Keratinocyte (primary cell): ENCODE results near the gene DPYSL5. TPM values are rescaled to one million over a fixed set of nuclear protein-coding genes. Genes with fewer than 3 reads are reported as not detected.

ENCODE experiments used
- DNase-seq: peaks from one replicate; pipeline ENCODE4 v3.0.0-alpha.2; 2011; ENCODE audit warnings: low read depth, missing footprints, low spot score
- FAIRE-seq: peaks from 2 replicates; lab custom pipeline; 2011; peaks lifted over from hg19 to GRCh38; lab: Jason Lieb, UNC
- H2AFZ ChIP-seq: 2 replicates; pipeline ENCODE4 v1.6.0; 2012; ENCODE audit warnings: low read length, control low read depth, inconsistent platforms; ENCODE audit not compliant: control insufficient read depth
- H3K27ac ChIP-seq: 2 replicates; pipeline ENCODE4 v1.5.1; 2011; ENCODE audit warnings: low read length; ENCODE audit not compliant: control insufficient read depth, insufficient read depth
- H3K27me3 ChIP-seq: 3 replicates; pipeline ENCODE4 v1.6.0; 2011; ENCODE audit warnings: low read length; ENCODE audit not compliant: control insufficient read depth, insufficient read depth; ENCODE audit errors: extremely low read depth
- H3K36me3 ChIP-seq, 2 experiments: 2 replicates in 1 of 2; 3 replicates in 1 of 2; pipeline ENCODE4 v1.5.1; 2011; ENCODE audit warnings: low read length in 2 of 2, mild to moderate bottlenecking in 1 of 2; ENCODE audit not compliant: control insufficient read depth in 2 of 2, insufficient read depth in 2 of 2; ENCODE audit errors: extremely low read depth in 1 of 2
- H3K4me1 ChIP-seq: 3 replicates; pipeline ENCODE4 v1.5.1; 2011; ENCODE audit warnings: low read length; ENCODE audit not compliant: control insufficient read depth, insufficient read depth; ENCODE audit errors: extremely low read depth
- H3K4me2 ChIP-seq: 3 replicates; pipeline ENCODE4 v1.6.0; 2011; ENCODE audit warnings: low read depth, low read length; ENCODE audit not compliant: control insufficient read depth, insufficient read depth; ENCODE audit errors: extremely low read depth
- H3K4me3 ChIP-seq, 3 experiments: fragments of 200-600 bp in 1 of 3; sonication (generic) in 1 of 3; 2 replicates in 2 of 3; 3 replicates in 1 of 3; pipeline ENCODE4 v1.5.1; 2011 to 2016; ENCODE audit warnings: low read length in 3 of 3, mild to moderate bottlenecking in 3 of 3, control low read depth in 2 of 3, inconsistent platforms in 1 of 3, low read depth in 1 of 3, mixed read lengths in 1 of 3, mixed run types in 1 of 3, moderate library complexity in 1 of 3; ENCODE audit not compliant: control insufficient read depth in 2 of 3, insufficient read depth in 2 of 3; ENCODE audit errors: extremely low read depth in 1 of 3
- H3K79me2 ChIP-seq: 2 replicates; pipeline ENCODE4 v1.6.0; 2012; ENCODE audit warnings: low read length; ENCODE audit not compliant: control insufficient read depth, insufficient read depth
- H3K9ac ChIP-seq: 3 replicates; pipeline ENCODE4 v1.6.0; 2011; ENCODE audit warnings: low read length; ENCODE audit not compliant: control insufficient read depth, insufficient read depth; ENCODE audit errors: extremely low read depth
- H3K9me1 ChIP-seq: 3 replicates; pipeline ENCODE4 v1.6.0; 2011; ENCODE audit warnings: low read length; ENCODE audit not compliant: control insufficient read depth, insufficient read depth; ENCODE audit errors: extremely low read depth
- H3K9me3 ChIP-seq: 2 replicates; pipeline ENCODE4 v1.5.1; 2012; ENCODE audit warnings: low read depth, low read length; ENCODE audit not compliant: control insufficient read depth
- H4K20me1 ChIP-seq: 3 replicates; pipeline ENCODE4 v1.6.0; 2011; ENCODE audit warnings: low read length; ENCODE audit not compliant: control insufficient read depth, insufficient read depth; ENCODE audit errors: extremely low read depth
- CTCF ChIP-seq, 3 experiments: IDR thresholded peaks in 1 of 3; conservative IDR thresholded peaks in 1 of 3; optimal IDR thresholded peaks in 1 of 3; 2 replicates in 2 of 3; 3 replicates in 1 of 3; pipeline versions ENCODE3 to v1.5.1; 2011; ENCODE audit warnings: low read length in 3 of 3, mild to moderate bottlenecking in 3 of 3, moderate library complexity in 2 of 3, control low read depth in 1 of 3, inconsistent platforms in 1 of 3; ENCODE audit not compliant: insufficient read depth in 2 of 3; ENCODE audit errors: extremely low read depth in 1 of 3
- EZH2 ChIP-seq: IDR thresholded peaks from one replicate; pipeline ENCODE4 v1.6.1; 2012; ENCODE audit warnings: inconsistent platforms, mild to moderate bottlenecking, low read length, moderate library complexity
- dilution Hi-C: fragments of 300-500 bp; cut with MboI; formaldehyde crosslinking; loops from one replicate; pipeline ENCODE4 v1.7.0; 2020; ENCODE audit warnings: low sequenced_read_pairs; ENCODE audit not compliant: extremely low pct_ligation_motif_present
- polyA plus RNA-seq, 5 experiments: library from polyadenylated mRNA; depleted of rRNA in 3 of 5; stranded (reverse) in 3 of 5; stranded (forward) in 1 of 5; unstranded in 1 of 5; fragments of >200 nt; gene quantifications; 1 replicate in 1 of 5; 2 replicates in 3 of 5; 3 replicates in 1 of 5; pipeline versions ENCODE4 v1.2.1 to v1.2.3, GENCODE V29; 2011 to 2012; ENCODE audit warnings: missing spikeins in 2 of 5, low read depth in 1 of 5, low replicate concordance in 1 of 5

DPYSL5 gene
- polyA plus RNA-seq, 1 donor (not counting 4 experiments of a cell fraction or from before 2014, with no cell fraction given), result not detected

DNA sequence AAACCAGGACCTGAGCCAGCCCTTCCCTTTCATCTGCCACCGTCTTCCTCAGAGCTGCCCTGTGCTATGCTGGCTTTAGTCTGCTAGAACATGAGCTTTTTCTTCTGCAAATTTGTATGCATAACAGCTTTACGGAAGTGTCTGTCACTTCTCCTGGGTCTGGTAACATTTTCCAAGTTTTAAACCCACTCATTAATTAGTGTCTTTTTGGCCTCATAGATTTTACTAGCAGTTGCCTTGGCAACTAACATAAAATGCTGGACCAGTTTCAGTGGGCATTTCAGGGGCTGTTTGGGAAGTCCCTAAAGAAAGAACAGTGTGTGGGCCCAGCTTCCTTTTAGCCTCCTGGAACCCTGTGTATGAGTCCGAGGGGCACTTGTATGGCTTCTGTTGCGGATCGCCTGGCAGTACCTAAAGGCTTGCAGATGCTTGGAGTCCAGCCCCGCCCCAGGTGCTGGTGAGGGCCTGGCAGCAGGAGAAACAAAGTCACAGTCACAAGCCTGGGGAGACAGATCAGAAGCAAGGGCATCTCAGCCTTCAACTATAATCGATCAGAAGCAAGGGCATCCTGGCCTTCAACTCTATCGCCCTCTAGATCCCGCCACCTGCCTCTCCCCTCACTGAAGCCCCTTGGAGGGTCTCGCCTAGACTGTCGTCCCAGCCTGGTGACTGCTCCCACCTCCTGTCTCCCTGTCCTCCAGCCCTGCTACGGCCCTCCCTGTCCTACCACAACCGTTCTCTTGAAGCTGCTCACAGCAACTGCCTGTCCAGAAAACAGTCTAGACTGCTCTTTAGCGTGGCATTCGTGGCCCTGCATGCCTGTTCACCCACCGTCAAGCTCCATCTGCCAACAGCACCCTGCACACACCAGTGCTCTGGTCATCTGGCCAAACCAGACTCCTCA, 85.8 kb downstream of the DPYSL5 start:
- Histone ChIP-seq H3K9me1 (no peaks in the 10 kb centered on the region), H3K4me1 (no peaks in the 10 kb centered on the region), H3K4me2 (no peak overlapping the region), H3K9me3 (no peaks in the 10 kb centered on the region), H3K36me3 (no peaks in the 10 kb centered on the region), H3K79me2 (no peaks in the 10 kb centered on the region), H3K9ac (no peak overlapping the region), H3K4me3 (no peak overlapping the region), H3K27me3 (peaks cover 14% of the 10 kb centered on the region), H3K27ac (no peak overlapping the region), H2AFZ (no peak overlapping the region), H4K20me1 (no peaks in the 10 kb centered on the region)
- FAIRE-seq, result no peak
- TF ChIP-seq CTCF (optimal IDR thresholded peaks at IDR 0.05 in 1 of 3, IDR thresholded peaks at IDR 0.05 in 1 of 3, conservative IDR thresholded peaks at IDR 0.05 in 1 of 3; ENCODE audit: extremely low read depth in 1 of 3, insufficient read depth in 2 of 3, low read length in 3 of 3), result no peak
- no peak for TF ChIP-seq EZH2
- no peak for DNase-seq
- dilution Hi-C loops, result no loop called here

GRCh38 chr2:26934335-26934724, 86.4 kb downstream of the DPYSL5 start:
- no peak overlapping the region for H3K4me3 ChIP-seq
- H2AFZ ChIP-seq, result no peak overlapping the region
- no peaks in the 10 kb centered on the region for H3K9me3 ChIP-seq
- H3K36me3 ChIP-seq, result no peaks in the 10 kb centered on the region
- no peaks in the 10 kb centered on the region for H3K4me1 ChIP-seq
- no peaks in the 10 kb centered on the region for H3K9me1 ChIP-seq
- no peaks in the 10 kb centered on the region for H3K79me2 ChIP-seq
- H3K27me3 ChIP-seq, result peaks cover 14% of the 10 kb centered on the region
- dilution Hi-C loops, result no loop called here
- no peak overlapping the region for H3K9ac ChIP-seq
- no peak overlapping the region for H3K27ac ChIP-seq
- FAIRE-seq (no peak), DNase-seq (no peak)
- no peaks in the 10 kb centered on the region for H4K20me1 ChIP-seq
- H3K4me2 ChIP-seq, result no peak overlapping the region
- no peak for TF ChIP-seq CTCF (optimal IDR thresholded peaks at IDR 0.05 in 1 of 3, IDR thresholded peaks at IDR 0.05 in 1 of 3, conservative IDR thresholded peaks at IDR 0.05 in 1 of 3; ENCODE audit: extremely low read depth in 1 of 3, insufficient read depth in 2 of 3, low read length in 3 of 3)
- no peak for TF ChIP-seq EZH2
